Activated naive CD8-positive, alpha-beta T cell treated with anti-CD3 and anti-CD28 coated beads, Interleukin-2, amount 50 U/mL, for 16 hours (primary cell): ENCODE measurements around the gene EDC4.

Source experiments
- DNase-seq: peaks from one replicate; pipeline ENCODE4 v3.0.0-alpha.2; 2020; ENCODE audit warnings: low read depth, low spot score

Gene EDC4

DNA sequence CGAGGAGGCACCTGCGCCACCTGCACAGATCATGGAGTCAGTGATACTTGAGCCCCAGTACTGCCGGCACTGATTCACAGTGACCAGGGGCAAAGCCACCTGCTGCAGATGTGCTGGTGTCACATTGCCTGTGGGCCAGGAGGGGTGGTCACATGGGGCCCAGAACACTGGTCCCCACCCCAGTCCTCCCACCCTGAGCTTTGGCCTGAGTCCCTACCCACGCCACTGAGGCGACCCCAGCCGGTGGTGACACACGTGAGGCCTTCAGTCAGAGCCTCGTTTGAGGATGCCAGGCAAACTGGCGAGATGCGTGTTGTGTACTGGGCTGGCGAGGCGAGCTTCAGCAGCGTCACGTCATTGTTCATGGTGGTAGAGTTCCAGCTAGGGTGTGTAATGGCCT, 57.3 kb downstream of the EDC4 start:
- DNase-seq: no peak

DNA sequence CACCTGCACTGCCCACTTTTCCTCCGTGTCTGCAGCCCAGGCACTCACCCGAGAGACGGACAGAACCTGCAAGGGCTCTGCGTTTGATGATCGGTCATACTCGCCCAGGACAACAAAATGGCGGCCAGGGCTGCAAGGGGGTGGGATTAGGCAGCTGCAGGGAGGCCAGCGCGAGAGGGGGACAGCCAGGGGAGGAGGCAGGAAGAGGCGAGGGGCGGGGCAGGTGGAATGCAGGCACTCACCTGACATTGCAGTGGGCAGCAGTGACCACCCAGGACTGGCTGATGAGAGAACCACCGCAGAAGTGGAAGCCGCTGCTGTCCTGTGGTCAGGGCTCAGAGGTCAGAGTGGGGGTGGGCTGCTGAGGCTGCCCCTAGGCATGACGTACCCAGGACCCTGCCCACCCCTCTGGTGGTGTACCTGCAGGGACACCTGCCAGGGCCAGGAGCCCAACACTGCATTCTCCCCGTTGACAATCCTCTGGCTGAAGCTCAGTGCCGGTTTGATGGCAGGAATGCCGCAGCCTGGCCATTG, 57.9 kb downstream of the EDC4 start:
- DNase-seq: no peak
